ENCODE data around the gene CDH23. TPM values are rescaled to one million over a fixed set of nuclear protein-coding genes. Genes with fewer than 3 reads are reported as not detected.

The CDH23 gene
- total and polyA plus RNA-seq, 9 of the 15 experiments (the other 6 are each of a cell fraction or from before 2014, with no cell fraction given) = 0.18 to 1.2 (median 0.47) TPM

DNA sequence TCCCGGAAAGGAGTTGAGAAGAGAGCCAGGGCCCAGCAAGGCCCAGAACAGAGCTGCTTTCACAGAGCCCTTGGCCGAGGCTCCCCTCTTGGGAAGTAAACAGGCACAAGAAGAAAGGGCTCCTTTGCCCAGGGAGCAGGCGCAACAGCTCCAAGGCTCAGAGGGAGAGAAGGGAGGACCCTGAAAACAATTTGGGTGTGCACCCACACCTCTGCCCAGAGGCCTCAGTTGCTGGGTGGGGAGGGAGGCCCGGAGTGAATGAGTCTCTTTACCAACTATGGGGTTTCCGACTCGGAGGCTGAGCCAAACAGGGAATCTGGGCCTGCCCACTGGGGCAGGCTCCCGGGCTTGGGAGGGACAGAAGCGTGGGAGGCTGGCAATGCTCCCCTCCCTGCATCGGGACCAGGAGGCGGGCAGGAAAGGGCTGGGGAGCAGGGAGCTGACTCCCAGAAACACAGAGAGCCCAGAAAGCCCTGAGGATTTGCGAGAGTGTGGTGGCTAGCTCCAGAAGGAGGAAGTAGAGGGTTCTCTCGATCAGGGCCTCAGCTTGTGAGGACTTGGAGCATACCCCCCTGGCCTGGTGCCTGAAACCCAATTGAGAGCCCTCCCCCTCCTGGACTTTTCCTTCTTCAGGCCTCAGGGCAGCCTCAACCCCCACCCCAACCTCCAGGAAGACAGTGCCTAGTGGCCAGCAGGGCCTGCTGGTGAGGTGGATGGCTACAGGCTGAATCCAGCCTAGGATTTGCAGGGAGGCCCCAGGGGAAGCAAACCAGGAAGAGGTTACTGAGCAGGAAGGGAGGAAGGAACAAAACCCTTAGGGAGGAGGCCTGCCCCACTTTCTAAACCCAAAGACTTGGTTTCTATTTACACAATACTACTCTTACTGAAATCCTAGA is 316.7 kb downstream of the CDH23 start (continued):
- TF ChIP-seq POLR2AphosphoS2 (IDR thresholded peaks at IDR 0.05; ENCODE audit: low read length) = no peak
- TF ChIP-seq ZKSCAN3 (CRISPR knock-in tag; IDR thresholded peaks at IDR 0.05) = no peak
- TF ChIP-seq ESRRA (IDR thresholded peaks at IDR 0.05; ENCODE audit: borderline replicate concordance, low read depth) = no peak
- TF ChIP-seq HLTF (IDR thresholded peaks at IDR 0.05) = no peak
- TF ChIP-seq KDM2B (CRISPR knock-in tag; IDR thresholded peaks at IDR 0.05) = no peak
- TF ChIP-seq SAFB (IDR thresholded peaks at IDR 0.05; ENCODE audit: borderline replicate concordance, low read depth, low read length) = no peak
- TF ChIP-seq MAFG (tag; conservative IDR thresholded peaks at IDR 0.05) = no peak
- no peak for TF ChIP-seq SP2 (IDR thresholded peaks at IDR 0.05; ENCODE audit: extremely low read depth, low read depth, low read length, poor library complexity, severe bottlenecking)
- TF ChIP-seq TEAD1 (CRISPR knock-in tag; IDR thresholded peaks at IDR 0.05) = no peak
- 0 out of 2 replicates have a peak, but pooled peaks have one; percentile 14 for TF ChIP-seq ZNF134 (CRISPR knock-in tag; conservative IDR thresholded peaks at IDR 0.05)
- TF ChIP-seq, protein P1, sequence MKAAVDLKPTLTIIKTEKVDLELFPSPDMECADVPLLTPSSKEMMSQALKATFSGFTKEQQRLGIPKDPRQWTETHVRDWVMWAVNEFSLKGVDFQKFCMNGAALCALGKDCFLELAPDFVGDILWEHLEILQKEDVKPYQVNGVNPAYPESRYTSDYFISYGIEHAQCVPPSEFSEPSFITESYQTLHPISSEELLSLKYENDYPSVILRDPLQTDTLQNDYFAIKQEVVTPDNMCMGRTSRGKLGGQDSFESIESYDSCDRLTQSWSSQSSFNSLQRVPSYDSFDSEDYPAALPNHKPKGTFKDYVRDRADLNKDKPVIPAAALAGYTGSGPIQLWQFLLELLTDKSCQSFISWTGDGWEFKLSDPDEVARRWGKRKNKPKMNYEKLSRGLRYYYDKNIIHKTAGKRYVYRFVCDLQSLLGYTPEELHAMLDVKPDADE (conservative IDR thresholded peaks at IDR 0.05; ENCODE audit: control insufficient read depth, low read depth, low read length) = no peak
- TF ChIP-seq TOE1 (IDR thresholded peaks at IDR 0.05; ENCODE audit: borderline replicate concordance) = no peak
- TF ChIP-seq TOE1 (CRISPR knock-in tag; IDR thresholded peaks at IDR 0.05; ENCODE audit: borderline replicate concordance, low read depth) = no peak
- TF ChIP-seq, protein P2, sequence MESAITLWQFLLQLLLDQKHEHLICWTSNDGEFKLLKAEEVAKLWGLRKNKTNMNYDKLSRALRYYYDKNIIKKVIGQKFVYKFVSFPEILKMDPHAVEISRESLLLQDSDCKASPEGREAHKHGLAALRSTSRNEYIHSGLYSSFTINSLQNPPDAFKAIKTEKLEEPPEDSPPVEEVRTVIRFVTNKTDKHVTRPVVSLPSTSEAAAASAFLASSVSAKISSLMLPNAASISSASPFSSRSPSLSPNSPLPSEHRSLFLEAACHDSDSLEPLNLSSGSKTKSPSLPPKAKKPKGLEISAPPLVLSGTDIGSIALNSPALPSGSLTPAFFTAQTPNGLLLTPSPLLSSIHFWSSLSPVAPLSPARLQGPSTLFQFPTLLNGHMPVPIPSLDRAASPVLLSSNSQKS (CRISPR knock-in tag; IDR thresholded peaks at IDR 0.05) = no peak
- TF ChIP-seq HOXB6 (CRISPR knock-in tag; IDR thresholded peaks at IDR 0.05; ENCODE audit: borderline replicate concordance) = no peak
- TF ChIP-seq, protein P3, sequence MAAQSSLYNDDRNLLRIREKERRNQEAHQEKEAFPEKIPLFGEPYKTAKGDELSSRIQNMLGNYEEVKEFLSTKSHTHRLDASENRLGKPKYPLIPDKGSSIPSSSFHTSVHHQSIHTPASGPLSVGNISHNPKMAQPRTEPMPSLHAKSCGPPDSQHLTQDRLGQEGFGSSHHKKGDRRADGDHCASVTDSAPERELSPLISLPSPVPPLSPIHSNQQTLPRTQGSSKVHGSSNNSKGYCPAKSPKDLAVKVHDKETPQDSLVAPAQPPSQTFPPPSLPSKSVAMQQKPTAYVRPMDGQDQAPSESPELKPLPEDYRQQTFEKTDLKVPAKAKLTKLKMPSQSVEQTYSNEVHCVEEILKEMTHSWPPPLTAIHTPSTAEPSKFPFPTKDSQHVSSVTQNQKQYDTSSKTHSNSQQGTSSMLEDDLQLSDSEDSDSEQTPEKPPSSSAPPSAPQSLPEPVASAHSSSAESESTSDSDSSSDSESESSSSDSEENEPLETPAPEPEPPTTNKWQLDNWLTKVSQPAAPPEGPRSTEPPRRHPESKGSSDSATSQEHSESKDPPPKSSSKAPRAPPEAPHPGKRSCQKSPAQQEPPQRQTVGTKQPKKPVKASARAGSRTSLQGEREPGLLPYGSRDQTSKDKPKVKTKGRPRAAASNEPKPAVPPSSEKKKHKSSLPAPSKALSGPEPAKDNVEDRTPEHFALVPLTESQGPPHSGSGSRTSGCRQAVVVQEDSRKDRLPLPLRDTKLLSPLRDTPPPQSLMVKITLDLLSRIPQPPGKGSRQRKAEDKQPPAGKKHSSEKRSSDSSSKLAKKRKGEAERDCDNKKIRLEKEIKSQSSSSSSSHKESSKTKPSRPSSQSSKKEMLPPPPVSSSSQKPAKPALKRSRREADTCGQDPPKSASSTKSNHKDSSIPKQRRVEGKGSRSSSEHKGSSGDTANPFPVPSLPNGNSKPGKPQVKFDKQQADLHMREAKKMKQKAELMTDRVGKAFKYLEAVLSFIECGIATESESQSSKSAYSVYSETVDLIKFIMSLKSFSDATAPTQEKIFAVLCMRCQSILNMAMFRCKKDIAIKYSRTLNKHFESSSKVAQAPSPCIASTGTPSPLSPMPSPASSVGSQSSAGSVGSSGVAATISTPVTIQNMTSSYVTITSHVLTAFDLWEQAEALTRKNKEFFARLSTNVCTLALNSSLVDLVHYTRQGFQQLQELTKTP (IDR thresholded peaks at IDR 0.05; ENCODE audit: low read depth in 1 of 2, partially characterized antibody in 2 of 2) = no peak
